Nephron (organoid): ENCODE measurements around the gene MEIS3.
"Not testable (repeated sequence)": the region's sequence is repeated elsewhere in the genome, so short reads cannot be mapped to it uniquely, and the experiment has no call there.

Source experiments
- H3K27ac Mint-ChIP-seq, 3 experiments: 2 replicates each; pipeline ENCODE4 v1.8.0; 2020; ENCODE audit warnings: mixed read lengths in 3 of 3, mild to moderate bottlenecking in 2 of 3, moderate library complexity in 1 of 3
- H3K27me3 Mint-ChIP-seq: 2 replicates; pipeline ENCODE4 v1.8.0; 2021; ENCODE audit warnings: low read depth, mild to moderate bottlenecking, moderate library complexity, mixed read lengths
- H3K36me3 Mint-ChIP-seq: 2 replicates; pipeline ENCODE4 v1.8.0; 2020; ENCODE audit warnings: low read depth, mixed read lengths
- H3K4me1 Mint-ChIP-seq: 2 replicates; pipeline ENCODE4 v1.8.0; 2020; ENCODE audit warnings: mixed read lengths
- H3K4me3 Mint-ChIP-seq, 3 experiments: 2 replicates each; pipeline ENCODE4 v1.8.0; 2020; ENCODE audit warnings: mild to moderate bottlenecking in 3 of 3, mixed read lengths in 3 of 3, moderate library complexity in 2 of 3
- H3K9me3 Mint-ChIP-seq: 2 replicates; pipeline ENCODE4 v1.8.0; 2020; ENCODE audit warnings: mixed read lengths
- TF ChIP-seq, protein P1 (sequence below), 3 experiments: fragments of 200-600 bp; sonication (generic); IDR thresholded peaks; one replicate each; pipeline ENCODE4 v1.5.0; 2021; ENCODE audit warnings: antibody characterized with exemption in 3 of 3; ENCODE audit not compliant: unreplicated experiment in 3 of 3

MEIS3 gene

DNA sequence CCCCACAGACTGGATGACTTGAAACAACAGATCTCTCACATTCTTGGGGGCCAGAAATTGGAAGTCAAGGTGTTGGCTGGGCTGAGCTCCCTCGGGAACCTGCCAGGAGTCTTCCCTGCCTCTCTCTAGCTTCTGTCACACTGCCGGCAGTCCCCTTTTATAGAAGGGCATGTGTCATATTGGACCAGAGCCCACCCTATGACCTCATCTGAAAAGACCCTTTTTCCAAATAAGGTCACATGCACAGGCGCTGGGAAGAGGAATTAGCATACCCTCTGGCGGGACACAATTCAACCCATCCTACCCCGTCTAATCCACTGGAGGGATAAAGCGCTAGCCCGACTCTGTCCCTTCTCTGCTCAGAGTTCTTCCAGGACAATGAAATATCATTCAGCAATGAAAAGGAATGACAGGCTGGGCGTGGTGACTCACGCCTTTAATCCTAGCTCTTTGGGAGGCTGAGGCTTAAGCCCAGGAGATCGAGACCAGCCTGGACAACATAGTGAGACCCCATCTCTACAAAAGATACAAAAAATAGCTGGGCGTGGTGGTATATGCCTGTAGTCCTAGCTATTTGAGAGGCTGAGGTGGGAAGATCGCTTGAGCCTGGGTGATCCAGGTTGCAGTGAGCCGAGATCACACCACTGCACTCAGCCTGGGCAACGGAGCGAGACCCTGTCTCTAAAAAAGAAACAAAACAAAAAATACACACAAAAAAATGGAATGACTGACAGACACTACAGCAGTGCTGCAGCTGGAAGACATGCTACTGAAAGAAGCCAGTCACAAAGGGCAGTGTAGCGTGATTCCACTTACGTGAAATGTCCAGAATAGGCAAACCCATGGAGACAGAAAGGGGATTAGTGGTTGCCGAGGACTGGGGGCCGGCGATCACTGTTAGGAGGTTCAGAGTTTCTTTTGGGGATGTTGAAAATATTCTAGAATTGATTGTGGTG lies 28.5 kb downstream of the MEIS3 start:
- H3K4me1 Mint-ChIP-seq: no peaks in the 10 kb centered on the region
- no peaks in the 10 kb centered on the region for H3K36me3 Mint-ChIP-seq
- TF ChIP-seq, protein P1, sequence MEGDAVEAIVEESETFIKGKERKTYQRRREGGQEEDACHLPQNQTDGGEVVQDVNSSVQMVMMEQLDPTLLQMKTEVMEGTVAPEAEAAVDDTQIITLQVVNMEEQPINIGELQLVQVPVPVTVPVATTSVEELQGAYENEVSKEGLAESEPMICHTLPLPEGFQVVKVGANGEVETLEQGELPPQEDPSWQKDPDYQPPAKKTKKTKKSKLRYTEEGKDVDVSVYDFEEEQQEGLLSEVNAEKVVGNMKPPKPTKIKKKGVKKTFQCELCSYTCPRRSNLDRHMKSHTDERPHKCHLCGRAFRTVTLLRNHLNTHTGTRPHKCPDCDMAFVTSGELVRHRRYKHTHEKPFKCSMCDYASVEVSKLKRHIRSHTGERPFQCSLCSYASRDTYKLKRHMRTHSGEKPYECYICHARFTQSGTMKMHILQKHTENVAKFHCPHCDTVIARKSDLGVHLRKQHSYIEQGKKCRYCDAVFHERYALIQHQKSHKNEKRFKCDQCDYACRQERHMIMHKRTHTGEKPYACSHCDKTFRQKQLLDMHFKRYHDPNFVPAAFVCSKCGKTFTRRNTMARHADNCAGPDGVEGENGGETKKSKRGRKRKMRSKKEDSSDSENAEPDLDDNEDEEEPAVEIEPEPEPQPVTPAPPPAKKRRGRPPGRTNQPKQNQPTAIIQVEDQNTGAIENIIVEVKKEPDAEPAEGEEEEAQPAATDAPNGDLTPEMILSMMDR (IDR thresholded peaks at IDR 0.05; ENCODE audit: unreplicated experiment in 3 of 3): no peak
- no peak overlapping the region for H3K4me3 Mint-ChIP-seq
- H3K9me3 Mint-ChIP-seq: no peaks in the 10 kb centered on the region
- no peak overlapping the region for H3K27ac Mint-ChIP-seq
- peaks cover 27% of the 10 kb centered on the region for H3K27me3 Mint-ChIP-seq

DNA sequence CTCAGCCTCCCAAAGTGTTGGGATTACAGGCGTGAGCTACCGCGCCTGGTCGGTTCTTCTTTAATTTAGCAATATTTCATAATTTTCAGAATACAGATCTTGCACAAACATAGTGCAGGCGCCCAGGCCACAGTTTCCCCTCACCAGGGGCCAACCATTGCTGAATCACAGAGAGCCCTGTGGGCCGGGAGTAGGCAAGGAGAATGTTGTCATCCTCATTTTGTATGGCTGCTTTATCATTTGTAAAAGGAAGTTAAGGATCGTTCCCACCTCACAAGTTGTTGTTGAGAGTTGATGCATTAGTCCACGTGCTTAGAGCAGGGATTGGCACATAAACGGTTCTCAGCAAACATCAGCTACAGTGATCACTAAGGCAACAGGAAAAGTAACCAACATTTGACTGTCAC lies 30.2 kb downstream of the MEIS3 start:
- H3K9me3 Mint-ChIP-seq: no peaks in the 10 kb centered on the region

DNA sequence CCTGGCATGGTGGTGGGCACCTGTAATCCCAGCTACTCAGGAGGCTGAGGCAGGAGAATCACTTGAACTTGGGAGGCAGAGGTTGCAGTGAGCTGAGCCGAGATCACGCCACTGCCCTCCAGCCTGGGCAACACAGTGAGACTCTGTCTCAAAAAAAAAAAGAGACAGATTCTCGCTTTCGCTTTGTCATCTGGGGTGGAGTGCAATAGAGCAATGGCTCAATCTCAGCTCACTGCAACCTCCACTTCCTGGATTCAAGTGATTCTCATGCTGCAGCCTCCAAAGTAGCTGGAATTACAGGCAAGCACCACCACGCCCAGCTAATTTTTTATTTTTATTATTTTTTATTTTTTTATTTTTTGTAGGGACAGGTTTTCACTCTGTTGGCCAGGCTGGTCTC lies 30.6 kb downstream of the MEIS3 start:
- not testable (repeated sequence) for H3K4me3 Mint-ChIP-seq, H3K4me1 Mint-ChIP-seq
- peaks cover 22% of the 10 kb centered on the region for H3K27me3 Mint-ChIP-seq

More for the DNA sequence above, 30.2 kb downstream of the MEIS3 start:
- no peaks in the 10 kb centered on the region for H3K36me3 Mint-ChIP-seq
- H3K4me3 Mint-ChIP-seq: no peak overlapping the region
- no peaks in the 10 kb centered on the region for H3K4me1 Mint-ChIP-seq
- peaks cover 26% of the 10 kb centered on the region for H3K27me3 Mint-ChIP-seq
- no peak overlapping the region for H3K27ac Mint-ChIP-seq
- TF ChIP-seq, protein P1 (IDR thresholded peaks at IDR 0.05; ENCODE audit: unreplicated experiment in 3 of 3): no peak

DNA sequence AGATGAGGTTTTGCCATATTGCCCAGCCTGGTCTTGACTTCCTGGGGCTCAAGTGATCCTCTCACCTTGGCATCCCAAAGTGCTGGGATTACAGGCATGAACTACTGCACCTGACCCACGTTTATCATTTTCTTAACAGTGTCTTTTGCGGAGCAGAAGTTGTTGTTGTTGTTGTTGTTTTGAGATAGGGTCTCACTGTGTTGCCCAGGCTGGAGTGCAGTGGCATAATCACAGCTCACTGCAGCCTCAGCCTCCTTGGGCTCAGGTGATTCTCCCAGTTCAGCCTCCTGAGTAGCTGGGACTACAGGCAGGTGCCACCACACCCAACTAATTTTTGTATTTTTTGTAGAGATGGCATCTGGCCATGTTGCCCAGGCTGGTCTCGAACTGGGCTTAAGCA lies 31.7 kb downstream of the MEIS3 start:
- H3K4me3 Mint-ChIP-seq, H3K27ac Mint-ChIP-seq, H3K36me3 Mint-ChIP-seq, H3K4me1 Mint-ChIP-seq, H3K9me3 Mint-ChIP-seq: not testable (repeated sequence)
- peaks cover 11% of the 10 kb centered on the region for H3K27me3 Mint-ChIP-seq

More for the DNA sequence above, 30.6 kb downstream of the MEIS3 start:
- not testable (repeated sequence) for H3K27ac Mint-ChIP-seq, H3K9me3 Mint-ChIP-seq, H3K36me3 Mint-ChIP-seq

DNA sequence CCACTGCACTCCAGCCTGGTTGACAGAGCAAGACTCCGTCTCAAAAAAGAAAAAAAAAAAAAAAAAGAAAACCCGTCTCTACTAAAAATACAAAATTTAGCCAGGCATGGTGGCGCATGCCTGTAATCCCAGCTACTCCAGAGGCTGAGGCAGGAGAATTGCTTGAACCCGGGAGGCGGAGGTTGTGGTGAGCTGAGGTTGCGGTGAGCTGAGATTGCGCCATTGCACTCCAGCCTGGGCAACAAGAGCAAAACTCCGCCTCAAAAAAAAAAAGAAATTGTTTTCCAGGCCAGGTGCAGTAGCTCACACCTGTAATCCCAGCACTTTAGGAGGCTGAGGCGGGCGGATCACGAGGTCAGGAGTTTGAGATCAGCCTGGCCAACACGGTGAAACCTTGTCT lies 32.7 kb downstream of the MEIS3 start:
- H3K36me3 Mint-ChIP-seq, H3K4me3 Mint-ChIP-seq: not testable (repeated sequence)

DNA sequence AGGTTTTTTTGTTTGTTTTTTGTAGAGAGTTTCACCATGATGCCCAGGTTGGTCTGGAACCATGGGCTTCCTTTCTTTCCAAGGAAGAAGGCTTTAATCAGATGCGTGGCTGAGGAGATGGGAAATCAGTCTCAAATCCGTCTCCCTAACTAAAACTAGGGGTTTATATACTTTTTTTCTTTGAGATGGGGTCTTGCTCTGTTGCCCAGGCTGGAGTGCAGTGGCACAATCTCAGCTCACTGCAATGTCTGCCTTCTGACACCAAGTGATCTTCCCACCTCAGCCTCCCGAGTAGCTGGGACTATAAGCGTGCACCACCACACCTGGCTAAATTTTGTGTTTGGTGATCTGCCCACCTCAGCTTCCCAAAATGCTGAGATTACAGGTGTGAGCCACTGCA lies 34.8 kb downstream of the MEIS3 start:
- not testable (repeated sequence) for H3K27ac Mint-ChIP-seq, H3K27me3 Mint-ChIP-seq

More for the DNA sequence above, 32.7 kb downstream of the MEIS3 start:
- H3K4me1 Mint-ChIP-seq, H3K27me3 Mint-ChIP-seq, H3K9me3 Mint-ChIP-seq, H3K27ac Mint-ChIP-seq: not testable (repeated sequence)

DNA sequence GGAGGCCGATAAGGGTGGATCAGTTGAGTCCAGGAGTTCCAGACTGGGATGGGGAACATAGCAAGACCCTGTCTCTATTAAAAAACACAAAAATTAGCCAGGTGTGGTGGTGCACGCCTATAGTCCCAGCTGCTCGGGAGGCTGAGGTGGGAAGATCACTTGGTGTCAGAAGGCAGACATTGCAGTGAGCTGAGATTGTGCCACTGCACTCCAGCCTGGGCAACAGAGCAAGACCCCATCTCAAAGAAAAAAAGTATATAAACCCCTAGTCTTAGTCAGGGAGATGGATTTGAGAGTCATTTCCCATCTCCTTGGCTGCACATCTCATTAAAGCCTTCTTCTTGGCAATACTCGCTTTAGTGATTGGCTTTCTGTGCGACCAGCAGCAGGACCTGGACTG lies 35.4 kb downstream of the MEIS3 start:
- not testable (repeated sequence) for H3K27ac Mint-ChIP-seq, H3K27me3 Mint-ChIP-seq, H3K9me3 Mint-ChIP-seq, H3K4me1 Mint-ChIP-seq, H3K4me3 Mint-ChIP-seq
- H3K36me3 Mint-ChIP-seq: peaks cover 20% of the 10 kb centered on the region

More for the DNA sequence above, 34.8 kb downstream of the MEIS3 start:
- H3K9me3 Mint-ChIP-seq, H3K4me3 Mint-ChIP-seq, H3K4me1 Mint-ChIP-seq: not testable (repeated sequence)
- H3K36me3 Mint-ChIP-seq: peaks cover 20% of the 10 kb centered on the region

DNA sequence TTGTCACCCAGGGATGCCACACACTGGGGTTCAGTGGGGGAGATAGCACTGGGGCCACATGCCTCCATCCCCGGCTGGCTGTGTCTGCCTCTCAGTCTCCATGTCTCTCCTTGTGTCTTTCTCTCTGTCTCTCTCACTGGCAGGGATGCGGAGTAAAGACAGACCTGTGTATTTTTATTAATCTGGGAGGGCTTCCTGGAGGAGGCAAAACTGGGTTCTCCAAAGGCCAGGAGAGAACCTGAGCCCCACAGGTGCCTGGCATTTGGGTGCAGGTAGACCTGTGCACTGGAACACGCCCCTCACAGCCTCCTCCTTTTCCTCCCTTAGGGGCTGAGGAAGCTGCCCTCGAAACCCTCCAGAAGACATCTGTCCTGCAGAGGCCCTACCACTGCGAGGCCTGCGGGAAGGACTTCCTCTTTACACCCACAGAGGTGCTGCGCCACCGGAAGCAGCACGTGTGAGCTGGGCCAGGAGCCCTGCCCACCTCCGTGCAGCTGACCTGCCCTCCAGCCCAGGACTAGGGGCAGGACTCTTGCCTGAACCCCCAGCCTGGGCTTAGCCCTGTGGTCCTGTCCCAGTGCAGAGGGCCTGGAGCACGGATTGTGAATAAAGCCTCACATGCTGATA lies 37.6 kb downstream of the MEIS3 start:
- H3K4me1 Mint-ChIP-seq: no peaks in the 10 kb centered on the region
- H3K36me3 Mint-ChIP-seq: peaks cover 28% of the 10 kb centered on the region
- no peak overlapping the region for H3K4me3 Mint-ChIP-seq
- TF ChIP-seq, protein P1 (IDR thresholded peaks at IDR 0.05; ENCODE audit: unreplicated experiment in 3 of 3): no peak
- no peak overlapping the region for H3K27ac Mint-ChIP-seq
- no peaks in the 10 kb centered on the region for H3K27me3 Mint-ChIP-seq
- no peaks in the 10 kb centered on the region for H3K9me3 Mint-ChIP-seq
